GM21528 (cell line): ENCODE results near the gene STK17A.

Experiments used
- ATAC-seq: cut with Tn5 transposase; IDR thresholded peaks from one replicate; pipeline ENCODE4 v1.9.1; 2021; ENCODE audit warnings: mild to moderate bottlenecking, moderate library complexity; ENCODE audit not compliant: unreplicated experiment, low FRiP score

The STK17A gene

DNA sequence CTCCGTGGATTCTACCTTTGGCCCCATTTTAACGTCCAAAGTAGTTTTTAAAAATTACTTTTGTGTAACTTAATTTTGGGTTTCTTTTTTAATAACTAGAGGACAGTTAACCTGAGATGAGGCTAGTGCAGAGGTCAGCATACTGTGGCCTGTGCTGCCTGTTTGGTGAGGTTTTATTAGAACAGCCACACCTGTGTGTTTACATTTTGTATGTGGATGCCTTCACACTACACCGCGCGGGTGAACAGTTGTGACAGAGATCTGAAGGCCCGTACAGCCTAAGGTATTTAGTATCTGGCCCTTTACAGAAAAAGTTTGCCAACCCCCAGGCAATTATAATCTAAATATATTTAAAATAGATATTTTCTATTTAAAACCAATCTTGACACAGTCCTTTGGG, 46.9 kb downstream of the STK17A start:
- no peak for ATAC-seq

- no peak for ATAC-seq
Observed at GRCh38 chr7:43630482-43630881, 47.6 kb downstream of the STK17A start.

- no peak for ATAC-seq
Observed at GRCh38 chr7:43631559-43631958, 48.7 kb downstream of the STK17A start.

- no peak for ATAC-seq
Observed at GRCh38 chr7:43632746-43633145, 49.8 kb downstream of the STK17A start.

DNA sequence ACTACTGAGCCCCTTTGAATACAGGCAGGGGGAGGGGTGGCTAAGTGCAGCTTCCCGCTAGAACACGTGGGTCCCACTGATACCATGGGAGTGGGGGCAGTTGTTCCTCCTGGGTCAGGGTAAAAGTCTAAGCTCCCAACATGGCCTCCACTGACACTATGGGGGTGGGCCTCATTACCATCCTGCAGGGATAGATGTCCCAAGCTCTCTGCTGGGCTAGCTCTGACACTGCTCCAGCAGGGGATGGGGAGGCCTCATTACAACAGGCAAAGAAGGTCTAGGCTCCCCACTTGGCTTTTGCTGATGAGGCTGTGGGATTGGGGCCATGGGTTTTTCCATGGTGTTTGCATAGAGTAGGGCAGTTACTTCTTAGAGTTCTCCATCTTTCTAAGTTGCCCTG, 51.5 kb downstream of the STK17A start:
- ATAC-seq: no peak

- ATAC-seq: no peak
Observed at GRCh38 chr7:43636093-43636492, 53.2 kb downstream of the STK17A start.

GRCh38 chr7:43637114-43637806, 54.4 kb downstream of the STK17A start:
- no peak for ATAC-seq

- ATAC-seq: no peak
Observed at GRCh38 chr7:43639858-43640491, 57.1 kb downstream of the STK17A start.

DNA sequence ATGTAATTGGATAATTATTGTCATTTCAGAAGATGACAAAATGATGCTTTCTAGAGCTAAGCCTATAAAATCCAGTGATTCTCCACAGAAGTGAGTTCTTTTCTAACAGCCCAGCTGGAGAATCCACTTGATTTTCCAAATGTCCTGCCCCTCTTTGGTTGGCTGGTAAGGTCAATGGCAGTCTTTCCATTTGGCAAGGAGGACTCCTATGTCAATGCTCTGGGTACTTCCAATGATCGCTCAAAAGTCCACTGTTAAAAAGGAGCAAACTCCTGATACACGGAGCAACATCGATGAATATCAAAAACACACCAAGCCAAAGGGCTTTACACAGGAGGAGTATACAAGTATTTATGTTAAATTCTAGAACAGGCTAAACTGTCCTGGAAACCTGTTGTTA, 57.8 kb downstream of the STK17A start:
- ATAC-seq: no peak

DNA sequence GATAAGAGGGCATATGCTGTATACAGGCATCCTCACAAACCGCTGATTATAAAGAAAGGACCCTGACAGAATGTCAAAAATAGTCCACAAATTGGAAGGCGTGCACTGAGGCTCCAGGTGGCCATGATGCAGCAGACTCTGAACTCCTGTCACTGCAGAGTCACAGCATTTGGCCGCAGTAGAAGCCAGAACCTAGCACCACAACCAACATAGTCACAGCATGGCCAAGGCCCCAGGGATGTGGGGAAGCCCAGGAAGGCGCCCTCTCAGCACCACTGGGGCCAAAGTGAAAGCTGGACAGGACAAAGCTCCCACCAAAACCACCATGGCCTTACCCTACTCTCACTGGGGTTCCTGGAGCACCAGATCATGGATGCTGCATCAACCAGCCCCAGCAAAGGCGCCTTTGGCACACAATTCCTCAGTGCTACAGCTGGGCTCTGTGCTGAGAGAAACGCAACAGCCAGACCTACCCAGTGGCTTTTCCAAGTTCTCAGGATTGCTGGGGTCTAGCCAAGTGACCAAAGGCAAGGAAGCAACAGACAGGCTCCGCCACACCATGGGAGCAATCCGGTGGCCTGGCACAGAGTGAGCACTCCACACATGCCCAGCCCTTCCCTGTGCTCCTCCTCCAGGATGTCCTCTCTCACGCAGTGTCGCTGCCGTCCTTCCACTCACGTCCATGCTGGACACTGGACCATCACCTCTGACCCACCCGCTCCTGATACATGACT, 60.2 kb downstream of the STK17A start:
- no peak for ATAC-seq

- no peak for ATAC-seq
Observed at GRCh38 chr7:43643846-43644245, 60.9 kb downstream of the STK17A start.

- ATAC-seq: no peak
Observed at GRCh38 chr7:43645699-43646226, 62.9 kb downstream of the STK17A start.

- ATAC-seq: no peak
Observed at GRCh38 chr7:43646603-43647338, 63.9 kb downstream of the STK17A start.

- no peak for ATAC-seq
Observed at GRCh38 chr7:43647339-43647672, 64.4 kb downstream of the STK17A start.

GRCh38 chr7:43647673-43648472, 65.0 kb downstream of the STK17A start:
- peak; percentile 16 for ATAC-seq

GRCh38 chr7:43648473-43649406, 65.8 kb downstream of the STK17A start:
- peak; percentile 61 for ATAC-seq

- peak; percentile 72 for ATAC-seq
Observed at GRCh38 chr7:43649755-43650274, 66.9 kb downstream of the STK17A start.

DNA sequence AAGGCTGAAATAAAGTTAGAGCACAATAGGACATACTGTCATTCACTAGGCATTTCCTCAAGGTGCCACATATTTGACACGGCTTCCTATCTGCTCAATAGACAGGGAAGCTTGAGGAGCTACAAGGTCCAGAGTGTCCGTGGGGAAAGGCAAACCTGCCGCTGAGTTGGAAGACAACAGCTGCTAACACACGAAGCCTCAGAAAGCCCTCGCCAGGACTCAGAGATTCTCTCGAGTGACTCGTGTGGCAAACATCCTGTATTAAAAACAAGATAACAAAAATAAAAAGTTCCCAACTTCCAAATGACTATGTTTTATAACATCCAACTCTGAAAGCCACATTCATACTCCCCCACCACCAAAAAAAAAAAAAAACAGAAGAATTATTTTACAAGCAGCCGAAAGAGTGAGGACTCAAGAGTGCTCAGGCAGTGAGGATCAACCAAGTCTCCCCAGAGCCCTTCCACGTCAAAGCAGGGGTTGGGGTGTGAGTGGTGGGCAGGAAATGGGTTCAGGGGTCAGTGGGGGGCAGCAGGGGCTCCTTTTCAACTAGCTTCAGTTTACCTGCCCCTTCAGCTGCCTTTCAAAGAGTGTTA, 67.6 kb downstream of the STK17A start:
- ATAC-seq: no peak
